IgD-negative memory B cell (primary cell): ENCODE data around the gene TCF7L2. TPM values are rescaled to one million over a fixed set of nuclear protein-coding genes. Genes with fewer than 3 reads are reported as not detected.
"Not testable (repeated sequence)": the region's sequence is repeated elsewhere in the genome, so short reads cannot be mapped to it uniquely, and the experiment has no call there.

Experiments
- H3K27ac Mint-ChIP-seq, 3 donors: one replicate each; pipeline ENCODE4 v1.8.0; 2020 to 2022; ENCODE audit warnings: mild to moderate bottlenecking in 3 of 3, mixed read lengths in 3 of 3, moderate library complexity in 1 of 3
- H3K27me3 Mint-ChIP-seq: one replicate; pipeline ENCODE4 v1.8.0; 2021; ENCODE audit warnings: mixed read lengths
- H3K36me3 Mint-ChIP-seq: one replicate; pipeline ENCODE4 v1.8.0; 2020; ENCODE audit warnings: mild to moderate bottlenecking, mixed read lengths
- H3K4me1 Mint-ChIP-seq, 3 donors: one replicate each; pipeline ENCODE4 v1.8.0; 2020 to 2022; ENCODE audit warnings: mixed read lengths in 3 of 3, mild to moderate bottlenecking in 1 of 3
- H3K4me3 Mint-ChIP-seq, 4 donors: one replicate each; pipeline ENCODE4 v1.8.0; 2020 to 2022; ENCODE audit warnings: mild to moderate bottlenecking in 4 of 4, mixed read lengths in 4 of 4, moderate library complexity in 3 of 4
- H3K9me3 Mint-ChIP-seq, 3 donors: one replicate each; pipeline ENCODE4 v1.8.0; 2020 to 2021; ENCODE audit warnings: mixed read lengths in 3 of 3, mild to moderate bottlenecking in 1 of 3
- polyA plus RNA-seq: library from polyadenylated mRNA; unstranded; fragments of 300-500 nt; fragmentation: Illumina TruSeq; gene quantifications from one replicate; pipeline ENCODE4 v1.2.3, GENCODE V29; 2021

Gene TCF7L2
- polyA plus RNA-seq, 1 donor from 2014 or later: 0.43 TPM

DNA sequence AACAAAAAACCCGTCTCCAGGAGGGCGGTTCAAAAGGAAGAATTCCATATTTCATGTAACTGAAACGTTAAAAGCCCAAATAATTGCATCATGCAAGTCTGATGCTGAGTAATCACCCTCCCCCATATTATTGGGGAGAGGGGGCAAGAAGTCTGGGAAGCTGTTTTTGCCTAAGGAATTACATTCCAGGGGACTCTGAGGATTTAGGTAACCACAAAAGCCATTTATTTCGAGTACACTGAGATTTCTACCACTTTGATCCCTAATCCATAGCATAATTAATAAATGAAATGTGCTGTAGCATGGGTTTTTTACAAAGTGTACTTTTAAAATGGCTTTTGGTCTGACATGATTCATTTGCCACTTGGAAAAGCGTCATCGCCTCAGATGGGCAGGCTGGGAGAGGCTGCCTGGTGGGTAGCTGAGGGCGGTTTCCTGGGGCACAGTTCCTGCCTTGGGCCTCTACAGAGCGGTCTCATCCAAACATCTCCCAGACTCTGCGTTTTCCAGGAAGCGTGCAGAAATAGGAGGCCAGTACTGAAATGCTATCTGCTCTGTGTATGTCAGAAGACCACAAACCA, 106.5 kb downstream of the TCF7L2 start:
- no peak overlapping the region for H3K27ac Mint-ChIP-seq
- H3K4me1 Mint-ChIP-seq: no peaks in the 10 kb centered on the region
- peaks cover 10% of the 10 kb centered on the region for H3K27me3 Mint-ChIP-seq
- H3K9me3 Mint-ChIP-seq: peaks cover 0 to 2% (median 1%) of the 10 kb centered on the region in 3 donors
- peaks cover 1% of the 10 kb centered on the region for H3K36me3 Mint-ChIP-seq
- no peak overlapping the region for H3K4me3 Mint-ChIP-seq

DNA sequence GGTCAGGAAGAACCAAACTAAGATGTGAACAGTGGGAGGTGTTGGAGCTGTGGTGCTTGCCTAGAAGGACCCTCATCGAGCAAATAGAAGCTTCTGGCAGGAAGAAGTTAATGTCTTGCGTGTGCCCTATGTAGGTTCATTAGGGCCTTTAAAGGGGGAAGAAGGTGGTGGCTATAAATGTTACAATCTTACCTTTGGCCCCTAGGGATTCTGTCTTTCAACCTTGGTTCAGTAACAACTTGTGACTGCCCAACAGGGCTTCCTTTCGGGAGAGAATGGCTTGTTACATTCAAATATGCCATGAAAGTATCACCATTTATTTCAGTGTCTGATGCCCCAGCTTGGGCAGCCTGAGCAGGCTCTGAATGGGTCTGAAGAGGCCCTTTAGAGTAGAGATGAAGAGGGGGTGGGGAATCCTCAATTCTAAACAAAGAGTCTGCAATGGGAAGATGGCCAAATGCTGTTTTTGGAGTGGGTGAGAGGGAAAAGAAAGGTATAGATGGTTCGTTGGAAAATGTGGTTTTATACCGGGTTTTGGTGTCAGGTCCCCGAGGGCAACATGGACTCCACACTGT, 108.0 kb downstream of the TCF7L2 start:
- H3K4me3 Mint-ChIP-seq: no peak overlapping the region
- H3K36me3 Mint-ChIP-seq: peaks cover 1% of the 10 kb centered on the region
- peaks cover 9% of the 10 kb centered on the region for H3K27me3 Mint-ChIP-seq
- H3K27ac Mint-ChIP-seq: no peak overlapping the region
- H3K4me1 Mint-ChIP-seq: no peaks in the 10 kb centered on the region
- H3K9me3 Mint-ChIP-seq: peaks cover 0 to 1% (median under 1%) of the 10 kb centered on the region in 3 donors

DNA sequence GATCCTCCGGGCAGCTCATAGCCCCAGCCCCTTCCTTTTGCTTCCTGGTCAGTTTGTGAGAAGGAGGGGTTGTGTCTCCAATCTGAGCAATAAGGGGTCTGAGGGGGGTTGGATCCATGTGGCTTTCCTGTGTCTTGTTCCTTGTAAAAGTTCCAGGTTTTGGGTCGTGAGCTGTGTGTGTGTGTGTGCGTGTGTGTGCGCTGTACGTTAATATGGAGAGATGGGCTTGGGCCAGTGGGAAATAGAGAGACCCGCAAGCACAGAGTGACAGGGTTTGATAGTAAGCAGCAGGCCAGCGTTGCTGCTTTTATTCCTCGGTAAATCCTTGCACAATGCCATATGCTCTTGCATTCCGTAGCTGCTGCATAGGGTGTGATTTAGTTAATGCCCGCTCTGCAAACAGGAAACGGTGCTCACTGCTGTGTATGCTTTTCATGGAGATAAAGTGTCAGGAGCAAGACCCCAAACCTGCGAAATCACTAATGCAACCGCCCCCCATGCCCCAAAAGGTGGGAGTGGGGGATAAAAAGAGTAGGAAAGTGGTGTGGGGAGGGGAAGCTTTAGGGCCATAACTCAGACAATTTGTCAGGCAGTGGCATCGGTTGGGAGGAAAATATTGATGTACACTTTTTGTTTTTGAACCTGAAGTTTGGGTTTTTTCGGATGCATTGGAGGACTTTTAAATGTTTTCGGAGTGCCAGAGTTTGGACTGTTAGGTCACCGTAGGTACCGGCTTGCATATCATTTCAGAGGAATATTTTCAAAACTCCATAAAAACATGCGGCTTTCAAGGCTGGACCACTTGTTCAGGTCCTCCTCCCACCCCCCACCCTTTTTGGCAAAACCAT, 108.7 kb downstream of the TCF7L2 start:
- peaks cover 5% of the 10 kb centered on the region for H3K27me3 Mint-ChIP-seq
- no peaks in the 10 kb centered on the region for H3K4me1 Mint-ChIP-seq
- peaks cover 0 to 1% (median 0%) of the 10 kb centered on the region in 3 donors for H3K9me3 Mint-ChIP-seq
- no peak overlapping the region for H3K27ac Mint-ChIP-seq
- peaks cover 1% of the 10 kb centered on the region for H3K36me3 Mint-ChIP-seq
- H3K4me3 Mint-ChIP-seq: no peak overlapping the region

DNA sequence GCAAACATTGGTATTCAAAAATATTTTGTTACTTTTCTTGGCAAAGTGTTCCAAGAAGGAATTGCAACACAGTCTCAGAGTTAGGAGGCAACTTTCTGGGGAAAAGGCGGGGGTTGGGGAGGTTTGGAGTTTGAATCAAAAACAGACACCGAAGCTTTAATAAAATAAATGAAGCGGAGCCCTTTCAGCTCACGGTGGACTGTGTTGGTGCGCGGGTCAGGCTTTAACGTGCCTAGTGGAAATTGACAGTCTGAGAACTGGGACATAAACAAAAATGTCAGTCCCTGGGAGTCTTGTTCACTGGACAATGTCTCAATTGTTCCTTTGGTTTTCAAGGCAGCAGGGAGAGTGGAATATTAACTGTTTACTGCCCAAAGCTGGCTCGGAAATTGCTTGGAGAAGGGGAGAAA, 109.3 kb downstream of the TCF7L2 start:
- no peaks in the 10 kb centered on the region for H3K4me1 Mint-ChIP-seq

DNA sequence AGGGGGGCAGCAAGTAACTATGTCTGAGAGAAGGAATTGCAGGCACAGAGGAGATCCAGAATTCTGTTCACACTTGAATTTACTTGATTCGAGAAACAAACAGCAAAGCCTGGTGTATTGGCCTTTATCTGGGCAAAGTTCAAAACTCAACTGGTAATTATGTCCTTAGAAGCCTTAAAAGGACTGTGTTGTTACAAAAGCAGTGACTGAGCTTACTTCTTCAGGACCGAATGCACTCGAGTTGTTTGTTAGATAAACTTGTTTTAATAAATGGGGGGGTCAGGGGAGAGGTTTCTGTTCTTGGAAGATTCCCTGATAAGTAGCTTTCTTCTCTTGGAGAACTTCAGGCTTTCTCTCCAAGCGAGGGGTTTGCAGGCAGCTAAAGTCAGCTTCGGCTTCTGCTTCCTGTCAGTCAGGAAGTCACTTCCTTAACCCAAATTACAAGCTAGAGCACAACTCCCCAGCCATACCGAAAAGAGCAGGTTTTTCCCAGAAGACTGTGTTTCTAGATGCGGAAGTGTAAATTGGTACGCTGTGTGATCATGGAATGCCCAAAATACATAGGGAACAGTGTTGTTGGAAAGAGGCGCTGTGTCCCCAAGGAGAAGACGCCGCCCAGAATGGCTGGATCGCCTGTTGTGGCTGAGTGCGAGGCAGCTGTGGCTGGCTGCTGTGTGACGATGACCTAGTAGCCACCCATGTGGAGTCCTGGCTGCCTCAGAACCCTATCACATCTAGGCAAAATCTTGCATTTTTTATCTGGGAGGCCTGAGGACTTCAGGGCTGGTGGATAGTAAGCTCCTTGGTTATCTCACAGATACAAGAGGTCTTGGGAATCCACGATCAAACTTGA, 110.4 kb downstream of the TCF7L2 start:
- H3K4me3 Mint-ChIP-seq: no peak overlapping the region

More for the DNA sequence above, 109.3 kb downstream of the TCF7L2 start:
- H3K27me3 Mint-ChIP-seq: peaks cover 4% of the 10 kb centered on the region
- H3K9me3 Mint-ChIP-seq: peaks cover 0 to 1% (median 0%) of the 10 kb centered on the region in 3 donors
- no peak overlapping the region for H3K4me3 Mint-ChIP-seq
- peaks cover 1% of the 10 kb centered on the region for H3K36me3 Mint-ChIP-seq
- H3K27ac Mint-ChIP-seq: no peak overlapping the region

DNA sequence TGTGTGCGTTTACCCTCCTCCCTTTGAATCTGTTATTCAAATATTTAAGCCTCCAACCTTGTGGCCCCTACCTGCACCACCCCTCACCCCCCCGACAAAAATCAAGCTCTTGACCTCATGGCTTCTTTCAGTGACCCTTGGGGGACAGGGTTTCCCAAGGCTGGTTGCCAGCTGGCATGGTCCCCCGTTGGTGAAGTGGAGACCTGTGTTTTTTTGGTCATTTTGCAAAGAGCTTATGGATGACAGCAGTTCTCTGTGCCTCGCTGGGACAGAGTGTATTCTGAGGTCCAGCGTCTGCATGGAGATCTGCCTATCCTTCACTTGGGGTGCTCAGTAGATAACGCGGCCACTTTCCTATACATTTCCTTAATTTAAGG, 111.0 kb downstream of the TCF7L2 start:
- peaks cover 1% of the 10 kb centered on the region for H3K36me3 Mint-ChIP-seq
- no peaks in the 10 kb centered on the region for H3K9me3 Mint-ChIP-seq
- peaks cover 4% of the 10 kb centered on the region for H3K27me3 Mint-ChIP-seq
- no peaks in the 10 kb centered on the region for H3K4me1 Mint-ChIP-seq
- H3K4me3 Mint-ChIP-seq: no peak overlapping the region
- H3K27ac Mint-ChIP-seq: no peak overlapping the region

More for the DNA sequence above, 110.4 kb downstream of the TCF7L2 start:
- H3K27me3 Mint-ChIP-seq: peaks cover 4% of the 10 kb centered on the region
- H3K4me1 Mint-ChIP-seq: no peaks in the 10 kb centered on the region
- H3K27ac Mint-ChIP-seq: no peak overlapping the region
- H3K36me3 Mint-ChIP-seq: peaks cover 1% of the 10 kb centered on the region
- peaks cover 0 to 1% (median 0%) of the 10 kb centered on the region in 3 donors for H3K9me3 Mint-ChIP-seq

DNA sequence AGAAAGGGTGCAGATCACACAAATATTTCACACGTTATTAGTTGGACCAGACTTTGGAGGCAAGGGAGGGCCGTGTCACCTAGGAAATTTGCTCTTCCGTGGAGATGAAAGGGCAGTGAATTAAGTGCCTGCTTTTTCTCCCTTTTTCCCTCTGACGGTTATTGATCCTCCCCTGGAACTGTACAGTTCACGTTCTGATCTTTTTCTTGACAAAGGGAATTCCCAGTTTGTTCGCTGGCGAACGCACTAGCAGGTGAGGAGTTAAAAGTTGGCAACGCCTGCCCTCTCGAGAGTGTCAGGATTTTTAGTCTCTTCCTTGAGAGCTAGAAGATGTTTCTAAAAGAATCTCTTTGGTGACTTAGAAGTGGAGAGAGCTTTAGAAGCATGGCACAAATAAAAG, 111.5 kb downstream of the TCF7L2 start:
- Mint-ChIP-seq H3K4me3 (no peak overlapping the region), H3K9me3 (no peaks in the 10 kb centered on the region), H3K4me1 (no peaks in the 10 kb centered on the region), H3K36me3 (peaks cover 1% of the 10 kb centered on the region), H3K27ac (no peak overlapping the region), H3K27me3 (peaks cover 4% of the 10 kb centered on the region)

DNA sequence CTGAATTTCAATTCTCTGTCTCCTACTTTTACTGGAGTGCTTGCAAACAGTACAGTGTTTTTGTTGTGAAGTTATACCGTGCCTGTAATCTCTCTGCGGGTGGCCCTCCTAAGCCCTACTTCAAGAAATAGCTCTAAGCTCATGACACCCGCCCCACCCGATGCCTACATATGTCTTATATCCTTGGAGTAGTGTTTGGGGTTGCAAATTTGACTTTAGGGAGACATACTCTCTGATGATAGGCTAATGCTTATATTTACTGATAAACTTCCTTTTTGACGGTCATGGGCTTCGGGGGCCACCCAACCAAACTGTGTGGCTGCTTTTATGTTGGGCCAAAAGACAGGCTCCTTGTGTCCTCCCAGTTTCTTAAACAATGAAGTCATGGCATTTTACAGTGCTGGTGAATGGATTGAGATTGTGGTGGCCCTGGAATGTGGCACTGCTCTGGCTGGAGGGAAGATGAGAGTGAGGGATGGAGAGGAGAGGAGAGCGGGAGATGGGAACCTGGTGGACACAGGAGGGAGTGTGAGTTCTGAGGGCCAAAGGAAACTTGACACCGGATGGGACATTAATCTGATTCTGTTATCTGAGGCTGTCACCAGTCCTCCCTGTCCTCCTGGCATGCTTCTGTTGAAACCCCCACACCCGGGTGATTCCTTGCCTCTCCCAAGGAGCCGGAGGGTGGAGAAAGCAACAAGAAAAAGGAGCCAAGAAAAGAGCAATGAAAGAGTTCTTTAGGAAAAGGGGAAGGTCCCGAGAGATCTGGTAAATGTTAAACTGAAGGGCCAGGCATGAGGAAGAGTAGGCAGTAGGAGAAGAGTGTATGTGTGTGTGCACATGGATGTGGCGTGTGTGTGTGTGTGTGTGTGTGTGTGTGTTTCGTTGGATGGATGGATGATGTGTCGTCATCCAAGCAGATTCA, 113.3 kb downstream of the TCF7L2 start:
- Mint-ChIP-seq H3K9me3 (no peaks in the 10 kb centered on the region), H3K4me1 (no peaks in the 10 kb centered on the region), H3K27ac (no peak overlapping the region), H3K36me3 (no peaks in the 10 kb centered on the region), H3K4me3 (no peak overlapping the region), H3K27me3 (peaks cover 5% of the 10 kb centered on the region)

DNA sequence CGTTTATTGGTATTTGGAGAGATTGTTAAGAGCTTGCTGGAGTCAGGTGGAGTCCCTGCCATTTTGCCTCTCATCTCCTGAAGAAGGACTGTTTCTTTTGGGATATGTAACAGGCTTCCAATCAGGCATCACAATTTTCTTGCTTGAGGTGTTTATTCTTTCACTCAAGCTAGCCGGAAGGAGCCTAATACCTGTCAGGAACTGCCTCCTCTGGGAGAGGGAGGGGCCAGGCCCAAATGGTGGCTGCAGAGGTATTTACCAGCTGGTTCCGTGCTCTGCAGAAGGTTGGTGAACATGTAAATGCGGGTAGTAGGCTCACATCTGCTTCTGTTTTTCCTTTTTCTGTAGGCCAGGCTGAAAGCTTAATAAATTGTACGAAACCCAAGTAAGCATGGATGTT, 114.0 kb downstream of the TCF7L2 start:
- Mint-ChIP-seq H3K36me3 (no peaks in the 10 kb centered on the region), H3K4me1 (no peaks in the 10 kb centered on the region), H3K9me3 (no peaks in the 10 kb centered on the region), H3K27me3 (peaks cover 5% of the 10 kb centered on the region), H3K4me3 (no peak overlapping the region), H3K27ac (no peak overlapping the region)

DNA sequence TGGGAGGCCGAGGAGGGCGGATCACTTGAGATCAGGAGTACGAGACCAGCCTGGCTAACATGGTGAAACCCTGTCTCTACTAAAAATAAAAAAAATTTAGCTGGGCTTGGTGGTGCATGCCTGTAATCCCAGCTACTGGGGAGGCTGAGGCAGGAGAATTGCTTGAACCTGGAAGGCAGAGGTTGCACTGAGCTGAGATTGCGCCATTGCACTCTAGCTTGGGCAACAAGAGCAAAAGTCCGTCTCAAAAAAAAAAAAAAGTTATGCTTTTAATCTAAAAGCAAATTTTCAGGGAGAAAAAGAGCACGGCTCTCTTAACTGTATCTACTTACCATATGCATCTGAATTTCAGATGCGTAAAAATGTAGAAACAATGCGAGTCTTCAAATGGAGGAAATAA, 116.1 kb downstream of the TCF7L2 start:
- not testable (repeated sequence) for H3K36me3 Mint-ChIP-seq, H3K4me1 Mint-ChIP-seq, H3K27ac Mint-ChIP-seq, H3K27me3 Mint-ChIP-seq, H3K9me3 Mint-ChIP-seq, H3K4me3 Mint-ChIP-seq

DNA sequence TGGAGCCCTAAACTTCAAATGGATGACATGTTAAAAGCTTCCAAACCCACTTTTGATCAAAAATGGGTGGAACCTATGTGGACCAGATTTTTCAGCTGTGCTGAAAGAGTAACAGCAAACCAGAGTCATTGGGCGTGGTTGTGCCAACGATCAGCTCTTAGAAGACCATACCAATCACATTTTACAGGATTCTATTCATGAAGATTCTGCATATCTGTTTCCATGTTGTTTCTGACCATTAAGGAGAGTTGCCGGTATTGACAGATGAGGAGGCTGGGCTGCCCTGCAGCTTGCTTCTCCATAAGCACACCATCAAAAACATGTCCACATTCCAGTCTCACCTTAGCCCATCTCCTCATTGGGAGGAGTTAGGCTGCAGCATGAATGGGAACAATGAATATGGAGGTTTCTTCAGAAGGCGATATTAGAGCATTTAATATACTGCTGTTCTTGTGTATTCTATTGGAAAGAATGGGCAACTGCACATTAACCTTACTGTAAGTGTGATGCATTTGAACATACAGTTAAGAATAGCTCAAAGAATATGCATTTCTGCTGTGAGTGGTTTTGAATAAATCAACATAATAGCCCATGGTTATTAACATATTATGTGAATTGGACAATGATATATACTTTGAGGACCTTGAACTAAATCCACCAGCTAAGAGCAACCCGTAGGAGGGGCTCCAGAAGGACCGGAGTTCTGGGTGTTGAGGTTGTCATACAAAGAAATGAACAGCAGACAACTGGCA, 116.7 kb downstream of the TCF7L2 start:
- H3K4me1 Mint-ChIP-seq: no peaks in the 10 kb centered on the region
- peaks cover 5% of the 10 kb centered on the region for H3K27me3 Mint-ChIP-seq
- no peak overlapping the region for H3K4me3 Mint-ChIP-seq
- no peak overlapping the region for H3K27ac Mint-ChIP-seq
- H3K36me3 Mint-ChIP-seq: no peaks in the 10 kb centered on the region
- H3K9me3 Mint-ChIP-seq: no peaks in the 10 kb centered on the region

DNA sequence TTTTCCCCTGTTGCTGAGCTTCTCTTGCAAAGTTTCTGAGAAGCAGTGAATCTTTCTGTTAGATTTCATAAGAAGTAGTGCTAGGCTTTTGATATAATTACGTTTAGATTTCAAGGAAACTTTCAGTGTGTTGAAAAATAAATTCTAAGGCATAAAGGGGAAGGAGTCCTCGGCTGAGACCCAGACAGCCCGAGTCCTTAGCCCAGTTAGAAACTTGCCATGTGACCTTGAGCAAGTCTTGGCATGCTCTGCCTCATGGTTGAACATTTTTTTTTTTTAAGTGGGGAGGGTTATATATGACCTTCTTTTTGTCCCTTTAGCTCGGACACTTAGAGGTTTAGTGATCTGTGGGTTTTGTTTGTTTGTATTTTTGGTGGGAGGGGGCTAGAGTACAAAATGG, 117.5 kb downstream of the TCF7L2 start:
- Mint-ChIP-seq H3K4me1 (no peaks in the 10 kb centered on the region), H3K27me3 (peaks cover 5% of the 10 kb centered on the region), H3K4me3 (no peak overlapping the region), H3K36me3 (no peaks in the 10 kb centered on the region), H3K27ac (no peak overlapping the region), H3K9me3 (no peaks in the 10 kb centered on the region)

DNA sequence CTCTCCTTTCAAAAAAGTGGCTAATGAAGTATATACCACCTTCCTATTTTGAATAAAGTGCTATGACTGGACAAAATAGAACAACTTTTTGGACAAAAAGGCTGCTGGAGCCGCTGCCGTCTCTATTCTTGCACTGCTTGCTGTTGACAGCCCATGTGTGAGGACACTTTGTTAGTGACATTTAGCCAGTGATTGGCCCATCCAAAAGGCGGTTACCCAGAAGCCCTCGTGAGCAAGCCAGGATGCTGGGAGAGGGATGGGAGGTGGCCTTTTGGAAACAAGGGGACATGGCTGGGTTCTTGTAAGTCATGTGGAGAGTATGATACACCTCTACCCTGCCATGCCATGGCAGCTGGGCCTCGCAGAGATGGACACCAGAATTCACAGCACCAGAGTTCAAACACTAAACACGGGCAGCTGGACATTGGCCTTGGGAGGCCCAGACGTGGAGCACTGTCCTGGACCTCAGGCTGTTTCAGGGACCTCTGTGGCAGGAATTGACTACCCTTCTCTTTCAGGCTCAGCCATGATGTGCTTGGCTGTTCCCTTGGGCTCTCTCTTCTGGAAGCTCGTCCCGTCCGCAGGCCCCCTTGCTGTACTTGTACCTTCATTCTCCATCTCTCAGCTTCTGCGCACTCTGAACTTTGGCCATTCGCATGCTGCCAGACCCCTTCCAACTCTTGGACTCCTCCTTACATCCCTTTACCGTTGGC, 118.3 kb downstream of the TCF7L2 start:
- H3K27me3 Mint-ChIP-seq: peaks cover 5% of the 10 kb centered on the region
- no peak overlapping the region for H3K4me3 Mint-ChIP-seq
- no peaks in the 10 kb centered on the region for H3K4me1 Mint-ChIP-seq
- no peak overlapping the region for H3K27ac Mint-ChIP-seq
- H3K9me3 Mint-ChIP-seq: no peaks in the 10 kb centered on the region
- H3K36me3 Mint-ChIP-seq: no peaks in the 10 kb centered on the region
